GM12891 (cell line): ENCODE measurements around the gene SYPL1.
A peak's percentile ranks its signal among the peaks of the same experiment; 100 is the strongest.

Experiments used
- DNase-seq: peaks from one replicate; pipeline ENCODE4 v3.0.0; 2011; ENCODE audit warnings: low spot score; ENCODE audit not compliant: insufficient read length
- FAIRE-seq: peaks from 2 replicates; lab custom pipeline; 2011; peaks lifted over from hg19 to GRCh38; lab: Jason Lieb, UNC
- PAX5 ChIP-seq: IDR thresholded peaks from 2 replicates; pipeline ENCODE4 v1.6.1; 2011; ENCODE audit warnings: low read length, moderate library complexity, mild to moderate bottlenecking; ENCODE audit not compliant: insufficient read depth, severe bottlenecking
- POLR2A ChIP-seq: IDR thresholded peaks from 2 replicates; pipeline ENCODE4 v1.6.1; 2011; ENCODE audit warnings: low read depth, low read length, control low read depth
- POLR2AphosphoS5 ChIP-seq: IDR thresholded peaks from 2 replicates; pipeline ENCODE4 v1.6.1; 2011; ENCODE audit warnings: low read depth, low read length, control low read depth
- POU2F2 ChIP-seq: IDR thresholded peaks from 2 replicates; pipeline ENCODE4 v1.6.1; 2011; ENCODE audit warnings: low read depth, mild to moderate bottlenecking, control low read depth, low read length, moderate library complexity
- SPI1 ChIP-seq: IDR thresholded peaks from 2 replicates; pipeline ENCODE4 v1.6.1; 2011; ENCODE audit warnings: low read depth, low read length, control low read depth
- TAF1 ChIP-seq: IDR thresholded peaks from 2 replicates; pipeline ENCODE4 v1.6.1; 2011; ENCODE audit warnings: low read depth, low read length, control low read depth

Gene SYPL1

GRCh38 chr7:106071999-106072714, 40.0 kb downstream of the SYPL1 start:
- no peak for TF ChIP-seq TAF1
- no peak for TF ChIP-seq POLR2A
- no peak for TF ChIP-seq SPI1
- no peak for TF ChIP-seq POLR2AphosphoS5
- no peak for TF ChIP-seq PAX5
- no peak for TF ChIP-seq POU2F2
- DNase-seq = no peak
- FAIRE-seq = no peak

GRCh38 chr7:106071356-106071998, 40.6 kb downstream of the SYPL1 start:
- FAIRE-seq (peak; percentile 93), DNase-seq (peak; percentile 64)
- TF ChIP-seq TAF1 = peak; percentile 14; the same call in 1 of the 2 replicates
- 0 out of 2 replicates have a peak, but pooled peaks have one; percentile 60 for TF ChIP-seq POLR2A
- TF ChIP-seq POU2F2 = peak; percentile 98
- peak; percentile 58 for TF ChIP-seq PAX5
- TF ChIP-seq POLR2AphosphoS5 = peak; percentile 70
- peak; percentile 82 for TF ChIP-seq SPI1

DNA sequence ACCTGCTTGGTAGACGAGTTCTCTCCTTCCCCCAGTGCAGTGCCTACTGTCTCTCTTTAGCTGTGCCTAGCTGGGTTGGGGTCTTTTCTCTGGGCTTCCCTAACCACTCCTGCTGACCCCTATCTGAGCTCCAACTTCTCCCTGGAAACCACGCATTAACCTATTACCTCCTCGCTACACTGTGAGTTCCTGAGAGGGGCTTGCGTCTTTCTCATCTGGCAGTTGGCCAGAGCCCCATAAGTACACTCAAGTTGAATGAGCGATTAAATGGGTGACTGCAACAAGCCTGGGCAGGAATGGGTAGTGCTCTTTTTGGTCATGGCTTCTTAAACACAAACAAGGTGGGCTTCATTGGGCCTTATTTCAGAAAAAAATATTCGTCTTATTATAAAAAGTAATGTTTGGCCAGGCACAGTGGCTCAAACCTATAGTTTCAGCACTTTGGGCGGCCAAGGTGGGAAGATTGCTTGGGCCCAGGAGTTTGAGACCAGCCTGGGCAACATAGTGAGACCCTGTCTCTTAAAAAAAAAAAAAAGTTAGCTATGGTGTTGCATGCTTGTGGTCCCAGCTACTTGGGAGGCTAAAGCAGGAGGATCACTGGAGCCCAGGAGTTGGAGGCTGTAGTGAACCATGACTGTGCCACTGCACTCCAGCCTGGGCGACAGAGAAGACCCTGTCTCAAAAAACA, 41.4 kb downstream of the SYPL1 start:
- FAIRE-seq = no peak

GRCh38 chr7:106070201-106070551, 41.9 kb downstream of the SYPL1 start:
- no peak for FAIRE-seq

More for the DNA sequence above, 41.4 kb downstream of the SYPL1 start:
- no peak for TF ChIP-seq POU2F2
- TF ChIP-seq SPI1 = no peak
- TF ChIP-seq PAX5 = no peak
- TF ChIP-seq TAF1 = no peak
- no peak for TF ChIP-seq POLR2A
- TF ChIP-seq POLR2AphosphoS5 = no peak
- no peak for DNase-seq

DNA sequence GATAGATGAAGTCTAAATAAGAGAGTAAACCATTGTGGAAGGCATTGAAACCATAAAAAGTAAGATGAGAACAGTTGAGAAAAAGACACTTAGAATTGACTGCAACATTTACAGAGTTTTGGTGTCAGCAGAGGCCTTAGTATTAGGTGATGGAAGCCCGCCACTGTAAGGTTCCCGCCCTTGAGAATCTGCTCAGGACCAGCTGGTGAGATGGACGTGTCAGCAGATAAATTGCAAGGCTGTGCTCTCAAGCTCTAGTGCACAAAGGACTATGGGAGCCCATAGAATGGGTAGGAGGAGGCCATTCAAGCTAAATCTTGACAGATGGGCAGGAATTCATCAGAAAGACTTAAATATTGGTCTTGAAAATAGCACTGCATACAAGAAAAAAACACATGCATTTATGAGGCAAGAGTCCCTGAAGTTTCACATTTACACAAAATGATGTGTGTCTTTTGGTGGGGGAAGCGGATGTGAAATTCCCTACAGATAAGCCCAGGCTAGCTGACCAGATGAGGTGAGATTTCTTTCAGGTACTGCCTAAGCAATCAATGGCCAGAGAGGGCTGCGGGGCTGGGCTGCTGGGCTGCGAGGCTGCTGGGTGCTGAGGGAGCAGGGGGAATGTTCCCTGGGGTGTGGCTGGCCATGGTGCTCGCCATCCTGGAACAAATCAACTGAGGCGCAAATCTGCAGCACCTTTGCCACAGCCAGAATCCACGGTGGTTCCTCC, 42.5 kb downstream of the SYPL1 start:
- TF ChIP-seq POLR2AphosphoS5 (no peak), TAF1 (no peak), POU2F2 (no peak), PAX5 (no peak), SPI1 (no peak), POLR2A (no peak)
- no peak for FAIRE-seq
- DNase-seq = no peak

More at GRCh38 chr7:106070201-106070551, 41.9 kb downstream of the SYPL1 start:
- no peak for DNase-seq
- TF ChIP-seq POLR2A = no peak
- TF ChIP-seq SPI1 = no peak
- TF ChIP-seq POLR2AphosphoS5 = no peak
- TF ChIP-seq PAX5 = no peak
- TF ChIP-seq TAF1 = no peak
- TF ChIP-seq POU2F2 = no peak

DNA sequence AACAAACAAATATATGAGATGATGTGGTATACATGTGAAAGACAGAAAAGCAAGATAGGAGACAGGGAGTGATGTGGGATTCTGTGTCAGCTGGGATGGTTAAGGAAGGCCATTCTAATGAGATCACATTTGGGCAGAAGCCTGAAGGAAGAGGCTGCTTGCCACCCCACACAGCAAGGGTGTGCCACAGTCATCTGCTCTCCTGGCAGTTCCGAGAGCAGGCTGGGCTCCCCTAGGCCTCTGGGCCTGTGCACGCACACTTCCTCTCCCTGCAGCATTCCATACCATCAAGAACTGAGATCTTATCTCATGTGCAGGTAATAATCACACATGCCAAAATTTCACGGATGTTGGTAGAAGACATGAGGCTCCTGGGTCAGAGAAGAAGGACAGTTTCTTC, 43.1 kb downstream of the SYPL1 start:
- FAIRE-seq (no peak), DNase-seq (no peak)

GRCh38 chr7:106068538-106068961, 43.6 kb downstream of the SYPL1 start:
- DNase-seq = no peak
- FAIRE-seq = no peak
- TF ChIP-seq PAX5 = no peak
- TF ChIP-seq POLR2AphosphoS5 = no peak

More for the DNA sequence above, 43.1 kb downstream of the SYPL1 start:
- TF ChIP-seq PAX5 = no peak
- TF ChIP-seq POLR2AphosphoS5 = no peak
- no peak for TF ChIP-seq POU2F2
- no peak for TF ChIP-seq TAF1
- no peak for TF ChIP-seq SPI1
- TF ChIP-seq POLR2A = no peak

- FAIRE-seq = no peak
- TF ChIP-seq SPI1 = no peak
- TF ChIP-seq POLR2AphosphoS5 = no peak
- no peak for TF ChIP-seq POU2F2
- TF ChIP-seq POLR2A = no peak
- TF ChIP-seq PAX5 = no peak
Measured at GRCh38 chr7:106067678-106068077, 44.4 kb downstream of the SYPL1 start.

DNA sequence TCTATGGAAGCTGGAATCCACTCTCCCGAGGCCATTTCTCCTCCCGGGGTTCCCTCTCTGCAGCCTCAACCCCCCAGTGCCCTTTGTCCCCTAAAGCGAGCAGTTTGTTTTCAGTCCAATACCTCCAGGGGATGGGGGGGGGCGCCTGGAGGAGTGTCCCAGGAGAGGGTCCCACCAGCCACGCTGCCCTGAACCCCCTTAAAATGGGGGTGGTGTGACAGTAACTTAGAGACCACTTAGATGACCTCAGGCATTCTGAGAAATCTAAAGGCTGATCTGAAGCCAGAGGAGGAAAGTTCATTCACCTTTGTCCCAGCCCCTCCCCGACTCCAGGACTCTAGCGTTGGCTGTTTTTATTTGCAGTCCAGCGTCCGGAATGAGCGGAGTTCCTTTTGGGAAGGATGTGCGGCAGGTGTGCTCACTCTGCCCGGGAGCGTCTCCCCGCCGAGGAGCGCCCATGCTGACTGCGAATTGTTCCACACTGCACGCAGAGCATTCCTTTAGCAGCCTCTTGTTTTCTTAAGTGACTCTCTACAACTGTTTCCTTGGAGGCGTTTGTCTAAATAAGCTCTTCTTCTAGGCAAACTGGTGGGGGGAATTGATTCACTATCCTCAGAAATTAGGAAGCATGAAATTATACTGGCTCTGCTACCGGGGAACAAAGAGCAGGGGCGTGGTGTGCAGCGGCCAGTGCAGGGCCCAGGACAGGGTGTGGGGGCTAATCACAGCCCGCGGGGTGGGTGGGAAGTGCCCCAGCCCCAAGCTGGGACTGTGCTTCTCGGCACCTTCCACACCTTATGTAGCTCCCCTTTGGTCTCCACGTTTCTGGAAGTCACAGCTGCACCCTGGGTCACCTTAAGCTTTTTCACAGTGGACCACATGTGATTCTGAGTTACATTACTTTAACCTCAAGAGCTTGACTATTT, 46.3 kb downstream of the SYPL1 start:
- FAIRE-seq (no peak), DNase-seq (no peak)
- TF ChIP-seq POU2F2 (no peak), SPI1 (no peak), POLR2A (no peak), PAX5 (no peak), POLR2AphosphoS5 (no peak), TAF1 (no peak)

More at GRCh38 chr7:106067678-106068077, 44.4 kb downstream of the SYPL1 start:
- DNase-seq = no peak
